Keratinocyte (primary cell): ENCODE data around the gene PTPRN2. TPM values are rescaled to one million over a fixed set of nuclear protein-coding genes. Genes with fewer than 3 reads are reported as not detected.

Experiments used
- DNase-seq: peaks from one replicate; pipeline ENCODE4 v3.0.0-alpha.2; 2011; ENCODE audit warnings: low read depth, missing footprints, low spot score
- FAIRE-seq: peaks from 2 replicates; lab custom pipeline; 2011; peaks lifted over from hg19 to GRCh38; lab: Jason Lieb, UNC
- H2AFZ ChIP-seq: 2 replicates; pipeline ENCODE4 v1.6.0; 2012; ENCODE audit warnings: low read length, control low read depth, inconsistent platforms; ENCODE audit not compliant: control insufficient read depth
- H3K27ac ChIP-seq: 2 replicates; pipeline ENCODE4 v1.5.1; 2011; ENCODE audit warnings: low read length; ENCODE audit not compliant: control insufficient read depth, insufficient read depth
- H3K27me3 ChIP-seq: 3 replicates; pipeline ENCODE4 v1.6.0; 2011; ENCODE audit warnings: low read length; ENCODE audit not compliant: control insufficient read depth, insufficient read depth; ENCODE audit errors: extremely low read depth
- H3K36me3 ChIP-seq, 2 experiments: 2 replicates in 1 of 2; 3 replicates in 1 of 2; pipeline ENCODE4 v1.5.1; 2011; ENCODE audit warnings: low read length in 2 of 2, mild to moderate bottlenecking in 1 of 2; ENCODE audit not compliant: control insufficient read depth in 2 of 2, insufficient read depth in 2 of 2; ENCODE audit errors: extremely low read depth in 1 of 2
- H3K4me1 ChIP-seq: 3 replicates; pipeline ENCODE4 v1.5.1; 2011; ENCODE audit warnings: low read length; ENCODE audit not compliant: control insufficient read depth, insufficient read depth; ENCODE audit errors: extremely low read depth
- H3K4me2 ChIP-seq: 3 replicates; pipeline ENCODE4 v1.6.0; 2011; ENCODE audit warnings: low read depth, low read length; ENCODE audit not compliant: control insufficient read depth, insufficient read depth; ENCODE audit errors: extremely low read depth
- H3K4me3 ChIP-seq, 3 experiments: fragments of 200-600 bp in 1 of 3; sonication (generic) in 1 of 3; 2 replicates in 2 of 3; 3 replicates in 1 of 3; pipeline ENCODE4 v1.5.1; 2011 to 2016; ENCODE audit warnings: low read length in 3 of 3, mild to moderate bottlenecking in 3 of 3, control low read depth in 2 of 3, inconsistent platforms in 1 of 3, low read depth in 1 of 3, mixed read lengths in 1 of 3, mixed run types in 1 of 3, moderate library complexity in 1 of 3; ENCODE audit not compliant: control insufficient read depth in 2 of 3, insufficient read depth in 2 of 3; ENCODE audit errors: extremely low read depth in 1 of 3
- H3K79me2 ChIP-seq: 2 replicates; pipeline ENCODE4 v1.6.0; 2012; ENCODE audit warnings: low read length; ENCODE audit not compliant: control insufficient read depth, insufficient read depth
- H3K9ac ChIP-seq: 3 replicates; pipeline ENCODE4 v1.6.0; 2011; ENCODE audit warnings: low read length; ENCODE audit not compliant: control insufficient read depth, insufficient read depth; ENCODE audit errors: extremely low read depth
- H3K9me1 ChIP-seq: 3 replicates; pipeline ENCODE4 v1.6.0; 2011; ENCODE audit warnings: low read length; ENCODE audit not compliant: control insufficient read depth, insufficient read depth; ENCODE audit errors: extremely low read depth
- H3K9me3 ChIP-seq: 2 replicates; pipeline ENCODE4 v1.5.1; 2012; ENCODE audit warnings: low read depth, low read length; ENCODE audit not compliant: control insufficient read depth
- H4K20me1 ChIP-seq: 3 replicates; pipeline ENCODE4 v1.6.0; 2011; ENCODE audit warnings: low read length; ENCODE audit not compliant: control insufficient read depth, insufficient read depth; ENCODE audit errors: extremely low read depth
- EZH2 ChIP-seq: IDR thresholded peaks from one replicate; pipeline ENCODE4 v1.6.1; 2012; ENCODE audit warnings: inconsistent platforms, mild to moderate bottlenecking, low read length, moderate library complexity
- dilution Hi-C: fragments of 300-500 bp; cut with MboI; formaldehyde crosslinking; loops from one replicate; pipeline ENCODE4 v1.7.0; 2020; ENCODE audit warnings: low sequenced_read_pairs; ENCODE audit not compliant: extremely low pct_ligation_motif_present
- polyA plus RNA-seq, 5 experiments: library from polyadenylated mRNA; depleted of rRNA in 3 of 5; stranded (reverse) in 3 of 5; stranded (forward) in 1 of 5; unstranded in 1 of 5; fragments of >200 nt; gene quantifications; 1 replicate in 1 of 5; 2 replicates in 3 of 5; 3 replicates in 1 of 5; pipeline versions ENCODE4 v1.2.1 to v1.2.3, GENCODE V29; 2011 to 2012; ENCODE audit warnings: missing spikeins in 2 of 5, low read depth in 1 of 5, low replicate concordance in 1 of 5
- TF ChIP-seq, protein P1 (sequence below), 3 experiments: IDR thresholded peaks in 1 of 3; conservative IDR thresholded peaks in 1 of 3; optimal IDR thresholded peaks in 1 of 3; 2 replicates in 2 of 3; 3 replicates in 1 of 3; pipeline versions ENCODE3 to v1.5.1; 2011; ENCODE audit warnings: low read length in 3 of 3, mild to moderate bottlenecking in 3 of 3, moderate library complexity in 2 of 3, control low read depth in 1 of 3, inconsistent platforms in 1 of 3; ENCODE audit not compliant: insufficient read depth in 2 of 3; ENCODE audit errors: extremely low read depth in 1 of 3

PTPRN2 gene
- polyA plus RNA-seq, 1 donor (not counting 4 experiments of a cell fraction or from before 2014, with no cell fraction given) = not detected

DNA sequence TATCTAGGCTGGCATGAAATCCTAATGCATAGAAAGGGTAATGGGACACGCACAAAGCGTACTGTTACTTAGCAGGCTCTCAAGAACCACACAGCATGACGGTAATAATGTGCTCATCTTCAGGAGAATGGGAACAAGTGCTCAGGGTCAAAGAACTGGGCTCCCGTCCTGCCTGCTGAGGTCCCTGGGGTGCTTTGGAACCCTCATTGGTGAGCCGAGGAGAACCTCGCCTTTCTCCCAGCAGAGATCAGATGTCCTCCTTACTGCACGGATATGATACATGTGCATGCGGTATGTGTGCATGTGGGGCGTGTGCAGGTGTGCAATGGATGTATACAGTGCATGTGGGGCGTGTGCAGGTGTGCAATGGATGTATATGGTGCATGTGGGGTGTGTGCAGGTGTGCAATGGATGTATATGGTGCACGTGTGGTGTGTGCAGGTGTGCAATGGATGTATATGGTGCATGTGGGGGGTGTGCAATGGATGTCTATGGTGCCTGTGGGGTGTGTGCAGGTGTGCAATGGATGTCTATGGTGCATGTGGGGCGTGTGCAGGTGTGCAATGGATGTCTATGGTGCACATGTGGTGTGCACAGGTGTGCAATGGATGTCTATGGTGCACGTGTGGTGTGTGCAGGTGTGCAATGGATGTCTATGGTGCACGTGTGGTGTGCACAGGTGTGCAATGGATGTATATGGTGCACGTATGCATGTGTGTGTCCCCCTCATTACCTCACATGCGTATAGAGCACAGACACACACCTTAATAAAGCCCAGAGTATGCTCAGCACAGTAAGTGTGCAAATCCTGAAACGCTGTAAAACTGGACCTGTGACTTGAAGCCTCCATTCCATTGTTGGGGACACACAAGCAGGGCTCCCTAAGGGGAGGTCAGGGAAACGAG, 336.3 kb downstream of the PTPRN2 start:
- dilution Hi-C loops = no loop called here
- no peak overlapping the region for H3K9ac ChIP-seq
- no peak overlapping the region for H3K4me2 ChIP-seq
- no peaks in the 10 kb centered on the region for H3K9me1 ChIP-seq
- no peak for DNase-seq
- H3K36me3 ChIP-seq = no peaks in the 10 kb centered on the region
- H3K4me3 ChIP-seq = no peak overlapping the region
- no peaks in the 10 kb centered on the region for H4K20me1 ChIP-seq
- no peak overlapping the region for H3K27ac ChIP-seq
- H3K27me3 ChIP-seq = no peaks in the 10 kb centered on the region
- peaks cover 40% of the 10 kb centered on the region for H3K9me3 ChIP-seq
- no peaks in the 10 kb centered on the region for H3K79me2 ChIP-seq
- FAIRE-seq = no peak
- TF ChIP-seq, protein P1, sequence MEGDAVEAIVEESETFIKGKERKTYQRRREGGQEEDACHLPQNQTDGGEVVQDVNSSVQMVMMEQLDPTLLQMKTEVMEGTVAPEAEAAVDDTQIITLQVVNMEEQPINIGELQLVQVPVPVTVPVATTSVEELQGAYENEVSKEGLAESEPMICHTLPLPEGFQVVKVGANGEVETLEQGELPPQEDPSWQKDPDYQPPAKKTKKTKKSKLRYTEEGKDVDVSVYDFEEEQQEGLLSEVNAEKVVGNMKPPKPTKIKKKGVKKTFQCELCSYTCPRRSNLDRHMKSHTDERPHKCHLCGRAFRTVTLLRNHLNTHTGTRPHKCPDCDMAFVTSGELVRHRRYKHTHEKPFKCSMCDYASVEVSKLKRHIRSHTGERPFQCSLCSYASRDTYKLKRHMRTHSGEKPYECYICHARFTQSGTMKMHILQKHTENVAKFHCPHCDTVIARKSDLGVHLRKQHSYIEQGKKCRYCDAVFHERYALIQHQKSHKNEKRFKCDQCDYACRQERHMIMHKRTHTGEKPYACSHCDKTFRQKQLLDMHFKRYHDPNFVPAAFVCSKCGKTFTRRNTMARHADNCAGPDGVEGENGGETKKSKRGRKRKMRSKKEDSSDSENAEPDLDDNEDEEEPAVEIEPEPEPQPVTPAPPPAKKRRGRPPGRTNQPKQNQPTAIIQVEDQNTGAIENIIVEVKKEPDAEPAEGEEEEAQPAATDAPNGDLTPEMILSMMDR (optimal IDR thresholded peaks at IDR 0.05 in 1 of 3, IDR thresholded peaks at IDR 0.05 in 1 of 3, conservative IDR thresholded peaks at IDR 0.05 in 1 of 3; ENCODE audit: extremely low read depth in 1 of 3, insufficient read depth in 2 of 3, low read length in 3 of 3) = no peak
- no peak for TF ChIP-seq EZH2
- H3K4me1 ChIP-seq = no peaks in the 10 kb centered on the region
- H2AFZ ChIP-seq = no peak overlapping the region

DNA sequence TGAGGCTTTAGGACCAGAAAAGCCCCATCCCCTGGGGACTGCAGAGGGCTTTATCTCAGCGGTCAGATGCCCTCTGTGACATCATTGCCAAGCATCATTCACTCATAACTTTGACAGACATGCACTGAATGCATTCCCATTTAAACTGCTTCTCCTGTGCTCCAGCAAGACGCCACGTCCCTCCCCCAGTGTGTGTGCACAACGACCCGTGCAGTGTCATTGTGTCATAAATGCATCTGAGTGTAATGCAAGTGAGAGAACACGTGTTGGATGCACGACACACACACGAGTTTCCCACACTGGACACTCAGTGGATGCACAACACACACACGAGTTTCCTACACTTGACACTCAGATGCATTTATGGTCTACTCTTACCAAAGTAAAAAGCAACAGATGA, 337.9 kb downstream of the PTPRN2 start:
- H3K9ac ChIP-seq = no peak overlapping the region
- no peak overlapping the region for H3K4me2 ChIP-seq
- dilution Hi-C loops = loop anchor here (25.0 kb wide), 1 partner anchor 112 kb away; no protein-coding TSS in a partner anchor
- peaks cover 38% of the 10 kb centered on the region for H3K9me3 ChIP-seq
- no peaks in the 10 kb centered on the region for H3K36me3 ChIP-seq
- H3K27me3 ChIP-seq = no peaks in the 10 kb centered on the region
- no peak overlapping the region for H3K27ac ChIP-seq
- no peak overlapping the region for H2AFZ ChIP-seq
- H4K20me1 ChIP-seq = no peaks in the 10 kb centered on the region
- no peaks in the 10 kb centered on the region for H3K4me1 ChIP-seq
- TF ChIP-seq, protein P1 (optimal IDR thresholded peaks at IDR 0.05 in 1 of 3, IDR thresholded peaks at IDR 0.05 in 1 of 3, conservative IDR thresholded peaks at IDR 0.05 in 1 of 3; ENCODE audit: extremely low read depth in 1 of 3, insufficient read depth in 2 of 3, low read length in 3 of 3) = no peak
- TF ChIP-seq EZH2 = no peak
- no peaks in the 10 kb centered on the region for H3K9me1 ChIP-seq
- FAIRE-seq (no peak), DNase-seq (no peak)
- H3K79me2 ChIP-seq = no peaks in the 10 kb centered on the region
- H3K4me3 ChIP-seq = no peak overlapping the region
